ENCODE measurements around the gene DNPH1.
A peak's percentile ranks its signal among the peaks of the same experiment; 100 is the strongest.

DNPH1 gene

DNA sequence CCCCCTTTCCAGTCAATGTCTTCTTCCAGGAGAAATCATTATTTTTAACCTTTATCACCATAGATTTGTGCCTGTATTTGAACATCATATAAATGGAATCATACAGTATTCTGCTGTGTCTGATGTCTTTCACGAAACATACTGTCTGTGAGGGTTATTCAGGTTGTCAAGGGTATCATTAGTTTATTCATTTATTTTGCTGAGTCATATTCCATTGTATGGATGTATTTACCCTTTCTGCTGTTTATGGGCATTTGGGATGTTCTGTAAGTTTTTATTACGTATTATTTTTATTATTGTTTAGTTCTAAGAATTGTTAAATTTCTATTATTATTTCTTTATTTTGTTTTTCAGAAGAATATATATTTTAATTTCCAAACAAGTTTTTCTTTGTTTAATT lies 22.0 kb downstream of the DNPH1 start:
- DNase-seq = peak in 1 of 3 experiments; percentile 6

DNA sequence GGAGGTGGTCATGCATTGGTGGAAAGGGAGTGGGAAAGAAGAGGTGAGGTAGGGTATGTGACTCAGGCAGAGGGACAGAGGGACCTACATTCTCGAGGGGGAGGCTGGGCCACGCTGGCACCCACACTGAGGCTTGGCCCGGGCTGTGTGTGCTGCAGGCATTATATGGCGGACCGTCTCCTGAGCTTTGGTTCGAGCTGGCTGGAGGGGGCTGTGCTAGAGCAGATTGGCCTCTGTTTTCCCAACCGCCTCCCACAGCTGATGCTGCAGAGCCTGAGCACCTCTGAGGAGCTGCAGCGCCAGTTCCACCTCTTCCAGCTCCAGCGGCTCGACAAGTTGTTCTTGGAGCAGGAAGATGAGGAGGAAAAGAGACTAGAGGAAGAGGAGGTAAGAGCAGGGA lies 23.4 kb downstream of the DNPH1 start:
- DNase-seq = no peak

DNA sequence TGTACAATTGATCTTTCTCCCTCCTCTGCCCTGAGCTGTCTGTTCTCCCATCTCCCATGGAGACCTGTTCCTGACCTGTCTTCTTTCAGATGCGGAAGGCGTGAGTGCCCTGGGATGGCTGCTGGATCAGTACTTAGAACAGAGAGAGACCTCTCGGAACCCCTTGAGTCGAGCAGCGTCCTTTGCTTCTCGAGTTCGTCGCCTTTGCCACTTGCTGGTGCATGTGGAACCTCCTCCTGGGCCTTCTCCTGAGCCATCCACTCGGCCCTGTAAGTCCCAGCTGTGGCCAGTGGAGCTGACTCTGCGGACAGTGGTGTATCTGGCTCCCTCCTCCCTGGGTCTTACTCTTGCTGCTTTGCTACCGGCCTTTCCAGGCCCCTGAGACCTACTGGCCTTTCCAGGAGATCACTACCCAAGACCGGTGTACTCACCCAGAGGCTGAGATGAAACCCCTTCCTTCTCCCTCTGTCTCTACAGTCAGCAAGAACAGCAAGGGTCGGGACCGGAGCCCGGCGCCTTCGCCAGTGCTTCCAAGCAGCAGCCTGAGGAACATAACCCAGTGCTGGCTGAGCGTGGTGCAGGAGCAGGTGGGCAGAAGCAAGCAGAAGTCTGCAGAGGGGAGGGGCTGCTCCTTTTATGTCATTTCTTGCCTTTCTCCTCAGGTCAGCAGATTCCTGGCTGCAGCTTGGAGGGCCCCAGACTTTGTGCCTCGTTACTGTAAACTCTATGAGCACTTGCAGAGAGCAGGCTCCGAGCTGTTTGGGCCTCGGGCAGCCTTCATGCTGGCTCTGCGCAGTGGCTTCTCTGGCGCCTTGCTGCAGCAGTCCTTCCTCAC lies 24.8 kb downstream of the DNPH1 start:
- no peak for DNase-seq

DNA sequence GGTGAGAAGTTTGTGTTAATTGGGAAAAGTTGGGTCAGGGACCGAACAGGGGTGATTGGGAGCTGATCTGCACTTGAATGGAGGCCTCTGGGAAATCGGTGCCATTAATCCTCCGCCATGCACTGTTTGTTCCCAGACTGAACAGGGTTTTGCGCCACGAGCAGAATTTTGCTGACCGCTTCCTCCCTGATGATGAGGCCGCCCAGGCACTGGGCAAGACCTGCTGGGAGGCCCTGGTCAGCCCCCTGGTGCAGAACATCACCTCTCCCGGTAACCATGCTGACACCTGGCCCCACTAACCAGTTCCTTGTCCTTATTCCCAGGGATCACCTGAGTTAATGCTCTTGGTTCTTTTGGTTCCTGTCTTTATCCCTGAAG lies 25.6 kb downstream of the DNPH1 start:
- no peak for DNase-seq

DNA sequence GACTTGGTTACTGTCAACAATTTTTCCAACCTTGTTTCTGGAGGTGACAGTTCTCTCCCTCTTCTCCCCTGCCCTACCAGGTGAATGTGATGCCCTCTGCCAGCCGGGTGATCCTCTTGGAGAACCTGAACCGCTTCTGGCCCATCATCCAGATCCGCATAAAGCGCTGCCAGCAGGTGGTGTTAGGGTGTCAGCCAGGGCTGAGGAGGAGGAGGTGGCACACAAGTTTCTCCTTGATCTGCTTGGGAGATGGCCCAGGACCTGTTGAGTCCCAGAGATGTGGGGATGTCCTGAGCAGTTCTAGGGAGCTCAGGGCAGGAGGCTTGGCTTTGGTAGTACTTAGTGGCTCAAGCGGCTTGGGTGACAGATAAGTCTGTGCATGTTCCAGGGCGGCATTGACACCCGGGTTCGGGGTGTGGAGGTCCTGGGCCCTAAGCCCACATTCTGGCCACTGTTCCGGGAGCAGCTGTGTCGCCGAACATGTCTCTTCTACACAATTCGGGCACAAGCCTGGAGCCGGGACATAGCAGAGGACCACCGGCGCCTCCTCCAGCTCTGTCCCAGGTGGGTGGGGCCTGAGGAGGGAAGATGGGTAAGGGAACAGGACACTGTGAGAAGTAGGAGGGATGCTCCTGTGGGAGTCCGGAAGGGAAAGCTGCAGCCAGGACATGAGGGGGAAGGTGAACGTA lies 26.1 kb downstream of the DNPH1 start:
- DNase-seq = no peak

DNA sequence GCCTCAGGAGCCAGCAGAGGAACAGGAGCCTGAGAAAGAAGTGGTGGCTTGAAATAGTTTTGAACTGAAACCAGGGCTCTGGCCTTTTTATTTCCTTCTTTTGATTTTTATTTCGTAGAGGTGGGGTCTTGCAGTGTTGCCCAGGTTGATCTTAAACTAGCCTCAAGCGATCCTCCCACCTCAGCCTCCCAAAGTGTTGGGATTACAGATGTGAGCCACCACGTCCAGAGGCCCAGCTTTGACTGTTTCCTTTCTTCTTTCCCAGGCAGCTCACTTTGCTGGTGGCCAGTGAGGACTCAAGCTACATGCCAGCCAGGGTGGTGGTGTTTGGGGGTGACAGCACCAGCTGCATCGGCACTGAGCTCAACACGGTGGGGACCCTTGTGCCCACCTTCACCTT lies 26.8 kb downstream of the DNPH1 start:
- no peak for DNase-seq

DNA sequence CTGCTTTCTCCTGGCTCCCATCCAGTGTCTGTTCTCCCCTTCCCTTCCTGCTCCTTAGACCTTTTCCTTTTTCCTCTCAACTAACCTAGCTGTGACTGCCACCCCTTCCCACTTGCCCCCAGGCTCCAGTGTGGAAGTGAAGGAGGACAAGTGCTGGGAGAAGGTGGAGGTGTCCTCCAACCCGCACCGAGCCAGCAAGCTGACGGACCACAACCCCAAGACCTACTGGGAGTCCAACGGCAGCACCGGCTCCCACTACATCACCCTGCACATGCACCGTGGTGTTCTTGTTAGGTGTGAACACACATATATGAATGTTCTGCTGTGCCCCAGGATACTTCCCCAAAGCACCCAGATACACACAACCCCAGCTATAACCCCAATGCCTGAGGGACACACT lies 28.7 kb downstream of the DNPH1 start:
- DNase-seq = no peak

DNA sequence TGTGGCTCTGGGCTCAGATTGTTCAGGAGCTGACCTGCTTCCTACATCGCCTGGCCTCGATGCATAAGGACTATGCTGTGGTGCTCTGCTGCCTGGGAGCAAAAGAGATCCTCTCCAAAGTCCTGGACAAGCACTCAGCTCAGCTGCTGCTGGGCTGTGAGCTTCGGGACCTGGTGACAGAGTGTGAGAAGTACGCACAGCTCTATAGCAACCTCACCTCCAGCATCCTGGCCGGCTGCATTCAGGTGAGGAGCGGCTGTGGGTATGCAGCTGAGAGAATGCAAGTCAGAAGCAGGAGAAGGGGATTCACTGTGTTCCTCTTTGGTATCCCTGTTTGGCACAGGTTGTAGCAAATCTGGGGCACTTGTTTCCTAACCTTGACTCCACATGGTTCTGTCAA lies 29.4 kb downstream of the DNPH1 start:
- DNase-seq = no peak

DNA sequence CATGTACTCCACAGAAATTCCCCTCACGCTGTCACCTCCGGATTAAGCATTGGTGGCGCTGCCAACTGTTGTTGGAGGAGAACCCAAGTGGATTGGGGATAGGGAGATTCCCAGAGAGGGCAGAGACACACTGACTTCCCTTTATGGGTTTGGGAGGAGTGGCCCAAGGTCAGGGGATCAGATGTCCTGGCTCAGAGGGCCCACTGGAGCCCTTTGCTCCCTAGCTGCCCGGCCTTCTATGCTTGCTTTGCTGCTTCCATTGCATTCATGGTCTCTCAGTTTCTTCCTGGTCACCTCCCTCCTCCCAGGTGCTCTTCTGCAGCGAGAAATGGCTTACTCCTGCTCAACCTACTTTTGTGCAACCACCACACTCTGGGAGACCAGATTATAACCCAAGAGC lies 32.9 kb downstream of the DNPH1 start:
- DNase-seq = no peak

DNA sequence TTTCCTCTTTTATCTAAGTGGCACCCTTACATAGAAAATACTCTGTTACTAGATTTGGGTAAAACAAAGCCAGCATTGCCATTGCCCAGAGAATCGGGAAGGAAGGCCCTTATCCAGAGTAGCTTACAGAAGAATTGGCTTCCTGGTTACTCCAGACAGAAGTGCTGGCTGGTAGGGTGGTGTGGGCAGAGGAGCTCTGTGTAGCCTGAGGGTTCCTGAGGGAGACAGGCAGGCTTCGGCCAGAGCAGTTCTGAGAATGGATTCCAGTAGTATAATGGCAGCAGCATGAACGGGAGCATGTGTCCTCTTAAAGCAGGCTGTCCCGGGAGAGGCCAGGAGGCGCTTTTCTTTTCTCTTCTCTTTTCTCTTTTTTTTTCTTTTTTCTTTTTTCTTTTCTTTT lies 35.4 kb downstream of the DNPH1 start:
- no peak for DNase-seq

DNA sequence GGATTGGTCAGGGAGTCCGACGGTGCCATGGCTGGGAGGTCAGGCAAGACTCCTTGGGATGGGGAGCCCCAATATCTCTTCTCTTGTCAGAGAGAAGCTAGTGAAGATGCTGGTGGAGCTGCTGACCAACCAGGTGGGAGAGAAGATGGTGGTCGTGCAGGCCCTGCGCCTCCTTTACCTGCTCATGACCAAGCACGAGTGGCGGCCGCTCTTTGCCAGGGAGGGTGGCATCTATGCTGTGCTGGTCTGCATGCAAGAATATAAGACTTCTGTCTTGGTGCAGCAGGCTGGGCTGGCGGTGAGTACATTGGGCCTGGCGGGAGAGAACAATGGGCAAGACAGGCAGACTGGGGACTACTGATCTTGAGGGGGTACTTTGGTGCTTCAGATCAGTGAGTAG lies 36.4 kb downstream of the DNPH1 start:
- DNase-seq = no peak

DNA sequence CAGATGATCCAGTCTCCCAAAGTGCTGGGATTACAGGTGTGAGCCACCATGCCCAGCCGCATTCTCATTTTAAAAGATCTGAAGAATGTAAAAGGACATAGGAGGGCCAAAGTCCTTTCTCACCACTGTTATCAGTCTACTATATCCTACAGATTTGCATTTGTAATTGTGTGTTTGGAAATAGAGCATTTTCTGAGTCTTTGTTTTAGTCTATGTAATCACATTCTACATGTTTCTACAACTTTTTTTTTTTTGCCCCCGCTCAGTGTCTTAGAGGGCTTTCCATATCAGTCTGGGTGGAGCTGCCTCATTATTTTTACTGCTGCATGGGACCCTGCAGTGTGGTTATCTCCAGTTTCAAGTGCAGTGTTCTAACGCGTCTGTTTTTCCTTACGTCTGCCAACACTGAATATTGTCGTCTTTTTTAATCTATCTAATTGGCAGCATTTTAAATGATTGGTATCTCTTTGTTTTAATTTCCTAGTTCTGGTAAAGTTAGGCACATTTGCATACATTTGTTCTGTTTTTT lies 39.4 kb downstream of the DNPH1 start:
- DNase-seq = no peak

DNA sequence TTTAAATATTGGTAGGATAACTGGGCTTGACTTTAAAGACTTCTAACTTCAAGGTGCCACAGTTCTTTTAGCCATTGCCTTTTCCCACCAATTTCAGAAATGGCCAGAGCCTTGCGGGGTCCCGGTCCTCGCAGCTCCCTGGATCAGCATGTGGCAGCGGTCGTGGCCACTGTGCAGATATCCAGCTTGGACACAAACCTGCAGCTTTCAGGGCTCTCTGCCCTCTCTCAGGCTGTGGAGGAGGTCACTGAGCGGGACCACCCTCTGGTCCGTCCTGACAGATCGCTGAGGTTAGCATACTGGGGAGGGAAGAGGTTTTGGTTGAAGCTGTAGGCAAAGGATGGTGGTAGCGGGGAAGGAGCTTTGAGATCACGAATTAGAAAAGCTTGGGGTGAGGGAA lies 40.9 kb downstream of the DNPH1 start:
- no peak for DNase-seq

DNA sequence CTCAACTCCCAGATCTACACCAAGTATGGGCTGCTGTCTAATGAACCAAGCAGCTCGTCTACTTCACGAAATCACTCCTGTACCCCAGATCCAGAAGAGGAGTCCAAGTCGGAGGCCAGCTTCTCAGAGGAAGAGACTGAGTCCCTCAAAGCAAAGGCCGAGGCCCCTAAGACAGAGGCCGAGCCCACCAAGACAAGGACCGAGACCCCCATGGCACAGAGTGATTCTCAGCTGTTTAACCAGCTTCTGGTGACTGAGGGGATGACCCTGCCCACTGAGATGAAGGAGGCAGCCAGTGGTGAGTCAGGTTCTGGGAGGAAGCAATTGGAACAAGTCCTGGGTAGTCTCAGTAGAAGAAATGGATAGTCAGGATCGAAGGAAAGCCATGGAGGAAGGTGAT lies 41.5 kb downstream of the DNPH1 start:
- DNase-seq = no peak

DNA sequence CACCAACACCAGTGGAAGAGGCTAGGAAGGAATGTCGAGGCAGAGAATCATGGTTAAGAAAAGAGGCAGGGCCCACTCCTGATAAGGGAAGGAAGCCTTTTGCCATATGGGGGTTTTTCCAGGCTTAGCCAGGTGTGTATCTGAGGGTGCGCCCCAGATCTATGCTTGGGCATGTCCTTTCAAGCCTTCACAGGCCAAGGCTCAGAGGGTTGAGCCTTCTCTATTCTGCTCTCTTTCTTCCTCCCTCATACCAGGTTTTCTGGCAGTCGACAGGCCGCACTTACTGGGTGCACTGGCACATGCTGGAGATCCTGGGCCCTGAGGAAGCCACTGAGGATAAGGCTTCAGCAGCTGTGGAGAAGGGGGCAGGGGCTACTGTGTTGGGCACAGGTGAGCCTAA lies 42.6 kb downstream of the DNPH1 start:
- no peak for DNase-seq

DNA sequence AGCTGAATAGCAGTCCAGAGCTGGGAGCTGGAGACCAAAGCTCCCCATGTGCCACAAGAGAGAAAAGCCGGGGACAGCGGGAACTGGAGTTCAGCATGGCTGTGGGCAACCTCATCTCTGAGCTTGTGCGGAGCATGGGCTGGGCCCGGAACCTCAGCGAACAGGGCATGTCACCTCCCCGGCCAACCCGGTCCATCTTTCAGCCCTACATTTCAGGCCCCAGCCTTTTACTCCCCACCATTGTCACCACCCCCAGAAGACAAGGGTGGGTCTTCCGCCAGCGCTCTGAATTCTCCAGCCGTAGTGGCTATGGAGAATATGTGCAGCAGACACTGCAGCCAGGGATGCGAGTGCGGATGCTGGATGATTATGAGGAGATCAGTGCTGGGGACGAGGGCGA lies 43.3 kb downstream of the DNPH1 start:
- no peak for DNase-seq

DNA sequence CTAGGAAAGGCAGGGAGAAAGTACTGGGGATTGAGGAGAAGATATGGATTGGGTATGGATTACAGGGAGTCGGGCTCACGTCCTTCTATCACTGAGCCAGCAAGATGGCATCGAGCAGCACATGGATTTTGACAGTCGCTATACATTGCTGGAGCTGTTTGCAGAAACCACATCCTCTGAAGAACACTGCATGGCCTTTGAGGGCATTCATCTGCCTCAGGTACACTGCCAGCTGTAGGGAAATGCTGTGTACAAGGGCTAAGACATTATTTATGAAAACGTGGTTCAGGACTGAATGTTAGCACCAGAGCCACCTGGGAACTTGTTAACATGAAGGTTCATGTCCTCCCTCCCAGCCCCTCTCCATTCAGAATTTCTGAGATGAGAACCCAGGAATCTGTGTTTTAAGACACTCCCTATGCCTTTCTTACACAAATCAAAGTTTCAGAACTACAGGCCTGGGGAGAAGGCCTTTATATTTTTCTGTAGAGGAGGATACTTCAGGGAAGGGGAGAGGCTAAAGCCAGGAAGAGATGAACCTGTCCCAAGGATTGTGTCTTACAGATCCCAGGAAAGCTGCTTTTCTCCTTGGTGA lies 43.8 kb downstream of the DNPH1 start:
- no peak for DNase-seq

DNA sequence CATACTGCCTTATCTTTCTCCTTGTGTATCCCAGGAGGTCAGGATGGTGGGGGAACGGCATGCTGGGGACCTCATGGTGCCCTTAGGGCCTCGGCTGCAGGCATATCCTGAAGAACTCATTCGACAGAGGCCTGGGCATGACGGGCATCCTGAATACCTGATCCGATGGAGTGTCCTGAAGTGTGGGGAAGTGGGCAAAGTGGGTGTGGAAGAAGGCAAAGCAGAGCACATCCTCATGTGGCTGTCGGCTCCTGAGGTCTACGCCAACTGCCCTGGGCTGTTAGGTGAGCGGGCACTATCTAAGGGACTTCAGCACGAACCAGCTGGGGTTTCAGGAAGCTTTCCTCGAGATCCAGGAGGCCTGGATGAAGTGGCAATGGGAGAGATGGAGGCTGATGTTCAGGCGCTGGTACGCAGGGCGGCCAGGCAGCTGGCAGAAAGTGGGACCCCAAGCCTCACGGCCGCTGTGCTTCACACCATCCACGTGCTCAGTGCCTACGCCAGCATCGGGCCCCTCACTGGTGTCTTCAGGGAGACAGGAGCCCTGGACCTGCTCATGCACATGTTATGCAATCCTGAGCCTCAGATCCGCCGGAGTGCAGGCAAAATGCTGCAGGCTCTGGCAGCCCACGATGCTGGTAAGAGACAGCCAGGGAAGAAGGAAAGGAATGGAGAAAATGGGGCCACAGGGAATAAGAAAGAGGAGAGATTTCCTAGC lies 44.9 kb downstream of the DNPH1 start:
- no peak for DNase-seq

DNA sequence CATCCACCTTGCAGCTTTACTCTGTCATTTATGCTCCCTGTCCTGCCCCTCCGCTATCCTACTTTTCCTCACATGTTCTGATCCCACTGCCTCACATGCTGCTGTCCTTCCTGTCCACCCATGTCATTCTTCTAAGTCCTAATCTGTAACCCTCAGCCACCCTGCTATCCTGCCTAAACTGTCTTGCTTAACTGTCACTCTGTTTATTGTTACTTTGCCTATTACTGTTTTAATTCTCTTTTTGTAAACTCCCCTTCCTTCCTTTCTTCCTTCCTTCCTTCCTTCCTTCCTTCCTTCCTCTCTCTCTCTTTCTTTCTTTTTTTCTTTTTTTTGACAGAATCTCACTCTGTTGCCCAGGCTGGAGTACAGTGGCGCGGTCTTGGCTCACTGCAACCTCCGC lies 45.8 kb downstream of the DNPH1 start:
- DNase-seq = no peak

DNA sequence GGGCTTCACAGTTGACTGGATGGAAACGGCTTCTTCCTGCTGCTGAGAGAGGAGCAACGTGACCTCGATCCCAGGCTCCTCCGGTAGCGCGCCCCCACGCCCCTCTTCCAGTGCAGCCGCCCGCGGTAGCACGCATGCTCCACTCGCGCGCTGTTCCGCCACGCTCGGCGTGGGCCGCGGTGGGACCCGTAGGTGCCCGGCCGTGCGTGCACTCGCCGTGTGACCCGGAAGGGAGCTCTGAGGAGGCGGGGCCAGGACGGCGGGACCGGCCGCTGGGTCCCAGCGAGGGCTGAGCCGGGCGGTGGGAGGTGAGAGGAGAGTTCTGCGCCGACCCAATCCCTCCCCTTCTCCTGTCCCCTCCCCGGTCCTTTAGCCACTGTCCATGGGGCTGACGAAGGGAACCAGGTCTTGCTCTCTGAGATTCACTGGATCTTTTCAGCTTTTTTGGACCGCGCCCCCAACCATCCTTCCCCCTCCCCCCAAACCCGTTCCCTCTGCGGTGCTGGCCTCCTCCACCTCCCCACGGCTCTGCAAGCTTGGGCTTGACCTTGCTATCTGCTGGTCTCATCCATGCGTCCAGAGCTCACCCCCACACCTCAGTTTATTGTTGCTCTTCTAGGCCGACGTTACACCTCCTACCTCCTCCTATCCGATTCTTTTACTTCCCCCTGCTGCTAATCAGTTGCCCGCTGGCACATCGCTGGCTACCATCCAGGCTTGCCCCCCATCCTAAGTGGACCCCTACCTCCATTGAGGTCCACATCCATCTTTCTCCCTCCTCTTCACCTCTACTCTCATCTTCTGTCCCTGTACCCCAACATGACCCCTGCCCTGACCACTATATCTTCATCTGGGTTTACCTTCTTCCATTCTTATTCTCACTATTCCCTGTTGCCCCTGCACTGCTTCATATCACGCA lies 47.1 kb downstream of the DNPH1 start, which contains the start of gene CUL9:
Gene CUL9, plus strand, starts transcription at position 255 of the 919 bp plus-strand sequence. CDS start 2,115 bp downstream, outside the sequence.
- DNase-seq = peak; percentile 55 to 86 (median 81)

DNA sequence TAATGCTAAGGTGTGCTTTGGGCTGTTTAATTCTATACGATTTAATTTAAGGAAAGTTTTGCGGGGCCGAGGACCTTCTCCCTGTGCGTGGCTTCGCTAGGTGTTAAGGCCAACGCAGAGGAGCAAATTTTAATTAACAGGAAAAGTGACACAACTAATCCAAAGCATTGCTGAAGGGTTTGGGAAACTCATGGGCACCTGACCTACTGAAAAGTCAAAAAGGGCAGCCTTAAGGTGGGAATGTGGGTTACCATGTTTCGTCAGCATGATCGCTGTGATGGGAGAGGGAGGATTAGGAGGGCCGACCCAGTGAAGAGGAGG lies 47.7 kb downstream of the DNPH1 start:
- DNase-seq = no peak

DNA sequence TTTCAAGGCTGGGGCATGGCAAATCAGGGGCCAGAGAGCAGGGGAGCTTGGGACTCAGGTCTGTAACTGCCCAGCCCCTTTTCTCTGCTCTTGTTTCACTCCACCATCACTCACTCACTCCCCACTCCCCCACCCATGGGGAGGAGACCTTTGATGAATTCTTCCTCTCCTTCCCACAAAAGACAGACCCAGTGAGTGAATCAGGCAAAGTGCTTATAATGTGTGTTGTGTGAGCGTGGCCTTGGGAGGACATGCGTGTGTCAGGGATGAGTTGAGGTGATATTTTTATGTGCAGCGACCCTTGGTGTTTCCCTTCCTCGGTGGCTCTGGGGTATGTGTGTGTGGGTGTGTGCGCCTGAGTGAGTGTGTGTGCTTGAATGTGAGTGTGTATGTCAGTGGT lies 48.3 kb downstream of the DNPH1 start:
- no peak for DNase-seq

Data from NCI-H1417 (cell line).